Right hindlimb (tissue), 1 donor: Measurements from ENCODE around the gene IL13RA2.

Experiments
- DNase-seq: peaks from one replicate; pipeline ENCODE4 v3.0.0-alpha.2; 2018

IL13RA2 gene

DNA sequence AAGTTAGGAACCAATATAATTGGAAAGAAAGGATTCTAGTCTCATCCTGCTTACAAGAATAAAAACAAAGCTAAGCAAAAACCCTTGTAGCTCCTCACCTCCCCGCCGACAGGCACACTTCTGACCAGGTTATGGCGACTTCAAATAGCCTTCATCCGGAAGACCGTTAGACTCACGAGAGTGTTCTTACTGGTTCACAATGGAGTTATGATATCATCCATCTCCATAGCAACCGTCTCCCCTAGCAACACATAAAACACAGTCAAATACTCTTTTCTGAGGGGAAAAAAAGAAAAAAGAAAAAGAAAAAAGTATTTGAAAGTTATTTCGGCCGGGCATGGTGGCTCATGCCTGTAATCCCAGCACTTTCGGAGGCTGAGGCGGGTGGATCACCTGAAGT lies at the start of gene IL13RA2:
Gene IL13RA2, minus strand, starts transcription at position 162 of the 400 bp plus-strand sequence. CDS start 347 bp downstream, outside the sequence.
- DNase-seq: no peak

GRCh38 chrX:115065304-115065703 lies 47.9 kb upstream of the IL13RA2 start:
- no peak for DNase-seq

- no peak for DNase-seq
Observed at GRCh38 chrX:115060013-115060412, 42.6 kb upstream of the IL13RA2 start.

DNA sequence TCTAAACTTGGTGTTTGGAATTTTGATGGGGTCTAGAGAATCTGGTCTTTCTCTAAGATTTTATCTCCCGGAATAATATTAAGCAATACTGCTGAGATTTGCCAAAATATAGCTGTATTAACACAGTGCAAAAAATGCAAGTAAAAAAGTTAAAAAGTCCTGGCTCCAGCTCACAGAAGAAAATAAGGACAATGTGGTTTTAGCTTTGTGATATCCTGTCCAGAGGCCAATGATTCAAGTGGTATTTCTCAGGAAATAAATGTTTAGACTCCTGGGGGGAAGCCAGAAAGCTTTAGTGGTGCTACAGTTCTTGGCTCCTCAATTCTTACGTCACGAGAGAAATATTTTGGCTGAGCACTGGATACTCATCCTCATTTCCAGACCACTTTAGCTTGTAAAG lies 40.9 kb upstream of the IL13RA2 start:
- DNase-seq: peak; percentile 33

DNA sequence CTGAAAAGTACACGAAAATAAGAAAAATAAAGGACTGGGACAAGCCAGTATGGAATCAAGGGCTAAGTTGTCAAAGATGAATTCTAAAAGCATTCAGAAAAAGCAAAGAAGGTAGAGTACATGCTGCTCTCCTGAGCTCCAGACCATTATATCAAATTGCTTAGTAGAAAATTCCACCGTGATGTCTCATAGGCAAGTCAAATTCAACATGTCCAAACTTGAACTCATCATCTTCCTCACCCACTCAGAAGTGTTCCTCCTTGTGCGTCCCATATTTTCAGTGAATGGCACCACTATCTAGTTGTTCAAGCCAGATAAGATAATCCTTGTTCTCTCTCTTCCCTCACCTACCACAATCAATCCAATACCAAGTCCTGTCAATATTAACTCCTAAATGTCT lies 37.5 kb upstream of the IL13RA2 start:
- DNase-seq: no peak

DNA sequence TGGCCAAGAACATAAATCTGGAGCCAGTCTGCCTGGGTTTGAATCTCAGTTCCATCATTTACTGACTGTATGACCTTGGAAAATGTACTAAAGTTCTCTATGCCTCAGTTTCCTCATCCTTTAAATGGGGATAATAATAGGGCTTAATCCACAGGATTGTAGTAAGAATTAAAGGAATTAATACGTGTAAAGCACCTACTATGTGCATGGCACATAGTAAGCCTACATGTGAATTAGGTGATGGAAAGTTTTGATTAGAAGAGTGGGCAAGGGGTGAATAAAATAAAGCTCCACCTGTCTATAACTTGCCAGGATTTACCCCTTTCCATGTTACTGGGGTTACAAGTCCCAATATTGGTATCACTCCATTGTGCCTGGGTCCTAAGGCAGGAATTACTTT lies 35.8 kb upstream of the IL13RA2 start:
- DNase-seq: no peak

DNA sequence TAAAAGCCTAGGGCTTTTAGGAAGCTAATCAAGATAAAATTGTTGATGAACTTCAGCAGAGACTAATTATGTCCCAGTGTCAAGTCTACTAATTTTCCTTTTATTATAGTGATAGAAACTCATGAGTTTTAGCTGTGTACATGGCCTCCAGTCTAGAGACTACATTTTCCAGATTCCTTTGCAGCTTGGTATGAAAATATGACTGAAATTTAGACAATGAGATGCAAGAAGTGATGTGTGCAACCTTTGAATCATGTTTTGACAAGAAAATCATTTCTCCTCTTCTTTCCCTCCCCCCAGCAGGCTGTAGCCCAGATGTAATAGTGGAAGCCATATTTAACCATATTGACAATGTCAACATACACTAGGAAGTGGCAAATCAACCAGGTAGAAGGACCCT lies 30.3 kb upstream of the IL13RA2 start:
- DNase-seq: no peak

- no peak for DNase-seq
Observed at GRCh38 chrX:115047181-115047580, 29.8 kb upstream of the IL13RA2 start.

- DNase-seq: no peak
Observed at GRCh38 chrX:115040417-115040816, 23.0 kb upstream of the IL13RA2 start.

DNA sequence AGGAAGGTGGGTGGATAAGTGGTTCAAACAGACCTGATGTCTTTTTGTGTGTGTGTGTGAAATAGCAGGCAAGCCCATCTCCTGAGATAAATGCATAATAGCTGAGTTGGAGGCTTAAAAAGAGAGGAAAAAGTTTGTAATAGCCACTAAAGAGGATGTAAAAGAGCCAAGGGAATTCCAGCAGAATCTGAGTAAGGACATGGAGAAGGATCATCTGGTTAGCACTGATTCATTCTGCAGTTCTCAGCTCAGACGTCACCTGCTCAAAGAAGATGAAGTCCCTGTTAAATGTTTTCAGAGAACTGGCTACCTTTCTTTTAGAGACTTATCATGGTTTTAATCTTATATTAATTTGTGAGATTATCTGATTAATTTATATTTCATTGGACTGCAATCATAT lies 21.0 kb upstream of the IL13RA2 start:
- DNase-seq: no peak

GRCh38 chrX:115036029-115036428 lies 18.6 kb upstream of the IL13RA2 start:
- DNase-seq: no peak

- DNase-seq: no peak
Observed at GRCh38 chrX:115031989-115032388, 14.6 kb upstream of the IL13RA2 start.

- no peak for DNase-seq
Observed at GRCh38 chrX:115030625-115031024, 13.2 kb upstream of the IL13RA2 start.

DNA sequence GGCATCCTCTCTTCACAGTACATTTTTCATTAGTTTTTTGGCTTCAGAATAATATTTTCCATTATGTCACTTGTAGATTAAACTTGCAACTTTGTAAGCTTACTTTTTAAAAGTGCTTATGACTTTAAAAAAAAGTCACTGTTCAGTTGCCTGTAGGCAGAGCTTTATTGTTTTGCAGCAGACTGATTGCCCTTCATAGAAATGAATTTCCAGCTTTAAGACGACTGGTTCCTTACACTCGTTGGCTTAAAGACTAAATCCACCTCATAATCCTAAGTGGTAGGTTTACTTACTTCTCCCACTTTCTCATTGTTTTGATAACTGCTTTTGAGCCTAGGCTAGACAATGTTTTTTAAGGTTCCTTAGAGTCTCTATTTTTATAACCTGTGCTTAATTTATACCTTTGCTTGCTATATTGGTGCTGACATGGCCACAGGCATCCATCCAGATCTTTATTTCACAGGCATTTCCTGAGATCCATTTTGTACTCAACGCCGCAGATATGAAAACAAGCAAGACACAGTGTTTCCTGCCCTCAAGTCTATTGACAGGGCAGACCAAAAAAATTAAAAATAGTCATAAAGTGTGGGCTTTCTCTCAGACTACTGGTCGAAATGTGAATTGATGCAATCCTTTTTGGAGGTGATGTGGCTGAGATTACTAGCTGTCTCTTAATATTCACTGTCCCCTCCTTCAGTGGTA lies 12.6 kb upstream of the IL13RA2 start:
- DNase-seq: no peak

- no peak for DNase-seq
Observed at GRCh38 chrX:115029440-115029839, 12.0 kb upstream of the IL13RA2 start.

DNA sequence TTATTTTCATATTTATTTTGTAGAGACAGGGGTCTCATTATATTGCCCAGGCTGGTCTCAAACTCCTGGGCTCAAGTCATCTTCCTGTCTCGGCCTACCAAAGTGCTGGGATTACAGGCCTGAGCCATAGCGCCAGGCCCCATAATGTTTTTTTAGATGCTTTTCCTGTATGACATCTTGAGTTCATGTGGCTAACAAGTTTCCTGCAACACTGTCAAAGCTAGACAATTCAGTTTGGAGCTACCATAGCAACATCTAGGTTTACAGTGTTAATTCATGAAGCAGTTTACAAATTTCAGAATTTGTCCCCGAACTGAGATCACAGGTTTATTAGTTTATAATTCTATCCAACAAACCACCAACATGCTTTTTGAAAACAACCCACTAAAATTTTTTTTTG lies 6.4 kb upstream of the IL13RA2 start:
- DNase-seq: no peak

DNA sequence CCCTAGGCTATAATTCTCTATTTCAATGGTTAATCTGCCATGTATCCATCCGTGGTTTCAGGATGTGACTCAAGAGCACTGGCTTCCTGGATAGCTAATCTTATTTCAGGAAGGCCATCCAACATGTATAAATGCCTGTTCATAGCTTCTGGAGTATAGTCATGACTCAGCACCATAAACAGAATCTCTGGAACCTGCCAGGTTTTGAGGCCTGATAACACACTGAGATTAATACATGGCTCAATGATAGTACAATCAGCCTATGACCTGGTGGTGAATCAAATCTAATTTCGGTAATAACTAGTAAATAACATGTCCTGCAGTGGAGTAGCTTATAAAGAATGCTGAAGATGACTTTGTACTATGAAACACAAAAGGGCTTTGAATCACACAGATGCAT lies 5.7 kb upstream of the IL13RA2 start:
- no peak for DNase-seq

DNA sequence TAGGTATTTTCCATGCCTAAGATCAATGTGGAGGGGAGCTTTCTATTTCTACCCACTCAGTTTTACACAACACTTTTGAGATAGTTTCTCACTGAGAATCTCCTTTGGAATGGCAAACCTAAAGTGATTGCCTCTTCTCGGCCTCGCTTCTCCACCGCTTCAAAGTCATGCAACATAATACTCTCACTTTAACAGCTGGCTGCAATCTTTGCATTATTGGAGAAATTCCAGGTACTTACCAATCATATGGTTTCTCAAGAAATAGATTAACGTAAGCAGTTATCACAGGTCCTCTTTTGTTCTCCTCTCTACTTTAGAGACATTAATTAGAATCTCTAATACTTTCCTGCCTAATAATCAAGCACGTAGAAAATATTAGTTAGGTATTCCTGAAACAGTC lies 3.7 kb upstream of the IL13RA2 start:
- DNase-seq: no peak

GRCh38 chrX:115018944-115019343 lies 1.5 kb upstream of the IL13RA2 start:
- no peak for DNase-seq

GRCh38 chrX:115018040-115018647 lies 728 bp upstream of the IL13RA2 start:
- DNase-seq: no peak

DNA sequence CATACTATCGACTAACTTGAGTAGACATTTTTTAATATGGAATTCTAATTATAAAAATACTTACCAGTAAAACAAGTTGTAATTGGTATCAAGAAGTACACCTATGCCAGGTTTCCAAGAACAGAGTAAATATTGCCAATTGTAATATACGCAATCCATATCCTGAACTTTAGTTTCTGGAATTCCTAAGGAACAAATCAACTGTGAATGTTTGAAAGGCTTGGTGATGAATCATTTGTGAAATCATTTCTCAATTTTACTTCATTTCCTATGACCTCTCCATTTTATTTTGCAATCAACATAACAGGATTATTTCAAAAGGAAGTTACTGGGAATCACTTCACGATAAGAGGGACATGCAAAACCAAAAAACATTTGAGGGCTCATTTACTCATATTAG lies 3.7 kb downstream of the IL13RA2 start:
- DNase-seq: no peak

GRCh38 chrX:115011428-115011827 lies 6.0 kb downstream of the IL13RA2 start:
- no peak for DNase-seq

- no peak for DNase-seq
Observed at GRCh38 chrX:114999906-115000305, 17.5 kb downstream of the IL13RA2 start.

- DNase-seq: no peak
Observed at GRCh38 chrX:114997779-114998178, 19.6 kb downstream of the IL13RA2 start.
